Measurements from ENCODE around the gene BAZ1B. TPM values are rescaled to one million over a fixed set of nuclear protein-coding genes. Genes with fewer than 3 reads are reported as not detected.
A peak's percentile ranks its signal among the peaks of the same experiment; 100 is the strongest.

The BAZ1B gene
- total RNA-seq, 1 experiment from 2014 or later, result 127 TPM

DNA sequence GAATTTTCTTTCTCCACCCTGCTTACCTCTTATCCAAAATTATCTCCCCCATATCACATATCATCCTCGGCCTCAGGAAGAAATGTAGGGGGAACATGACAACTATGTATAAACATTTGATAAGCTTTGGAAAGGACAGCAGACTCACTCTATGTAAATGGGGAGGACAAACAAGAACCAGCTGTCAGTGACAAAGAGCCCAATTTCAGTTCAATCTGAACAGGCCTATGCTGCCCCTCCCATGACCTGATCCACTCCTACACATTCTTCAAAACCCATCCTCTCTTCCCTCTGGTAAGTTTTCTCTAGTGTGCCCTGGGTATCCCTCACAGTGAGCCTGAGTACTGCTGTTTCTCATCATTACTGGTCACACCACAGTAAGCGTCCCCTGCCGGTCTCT is 67.7 kb downstream of the BAZ1B start:
- BruUV-seq (replicated peaks), result no TSS peak
- ChIA-PET POLR2A (ENCODE audit: low non-redundant PET) (no interaction called here), CTCF (no interaction called here)
- Histone ChIP-seq H3K9me3 (ENCODE audit: low read depth, low read length, poor library complexity, severe bottlenecking) (no peaks in the 10 kb centered on the region), H3K4me3 (ENCODE audit: low read depth, low read length, poor library complexity, severe bottlenecking) (no peak overlapping the region), H3K27ac (ENCODE audit: low read depth, low read length, poor library complexity, severe bottlenecking) (no peak overlapping the region), H3K4me1 (ENCODE audit: insufficient read depth, low read length, poor library complexity, severe bottlenecking) (no peaks in the 10 kb centered on the region), H3K36me3 (ENCODE audit: insufficient read depth, low read length, poor library complexity, severe bottlenecking) (peaks cover 77% of the 10 kb centered on the region), H3K27me3 (replicated peaks; ENCODE audit: insufficient read depth, low read depth, low read length, poor library complexity) (no peaks in the 10 kb centered on the region)
- TF ChIP-seq EZH2 (IDR thresholded peaks at IDR 0.05; ENCODE audit: borderline replicate concordance, low read depth, low read length, poor library complexity, severe bottlenecking), result no peak
- TF ChIP-seq, protein P1, sequence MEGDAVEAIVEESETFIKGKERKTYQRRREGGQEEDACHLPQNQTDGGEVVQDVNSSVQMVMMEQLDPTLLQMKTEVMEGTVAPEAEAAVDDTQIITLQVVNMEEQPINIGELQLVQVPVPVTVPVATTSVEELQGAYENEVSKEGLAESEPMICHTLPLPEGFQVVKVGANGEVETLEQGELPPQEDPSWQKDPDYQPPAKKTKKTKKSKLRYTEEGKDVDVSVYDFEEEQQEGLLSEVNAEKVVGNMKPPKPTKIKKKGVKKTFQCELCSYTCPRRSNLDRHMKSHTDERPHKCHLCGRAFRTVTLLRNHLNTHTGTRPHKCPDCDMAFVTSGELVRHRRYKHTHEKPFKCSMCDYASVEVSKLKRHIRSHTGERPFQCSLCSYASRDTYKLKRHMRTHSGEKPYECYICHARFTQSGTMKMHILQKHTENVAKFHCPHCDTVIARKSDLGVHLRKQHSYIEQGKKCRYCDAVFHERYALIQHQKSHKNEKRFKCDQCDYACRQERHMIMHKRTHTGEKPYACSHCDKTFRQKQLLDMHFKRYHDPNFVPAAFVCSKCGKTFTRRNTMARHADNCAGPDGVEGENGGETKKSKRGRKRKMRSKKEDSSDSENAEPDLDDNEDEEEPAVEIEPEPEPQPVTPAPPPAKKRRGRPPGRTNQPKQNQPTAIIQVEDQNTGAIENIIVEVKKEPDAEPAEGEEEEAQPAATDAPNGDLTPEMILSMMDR (conservative IDR thresholded peaks at IDR 0.05; ENCODE audit: low read depth, low read length), result no peak
- intact Hi-C loops (cut with micrococcal nuclease; ENCODE audit: unreplicated experiment), result loop anchor here (5.0 to 10.0 kb wide), 4 partner anchors 60 to 280 kb away; partner anchors contain the start of gene ABHD11
- no peak for DNase-seq (ENCODE audit: low spot score)

DNA sequence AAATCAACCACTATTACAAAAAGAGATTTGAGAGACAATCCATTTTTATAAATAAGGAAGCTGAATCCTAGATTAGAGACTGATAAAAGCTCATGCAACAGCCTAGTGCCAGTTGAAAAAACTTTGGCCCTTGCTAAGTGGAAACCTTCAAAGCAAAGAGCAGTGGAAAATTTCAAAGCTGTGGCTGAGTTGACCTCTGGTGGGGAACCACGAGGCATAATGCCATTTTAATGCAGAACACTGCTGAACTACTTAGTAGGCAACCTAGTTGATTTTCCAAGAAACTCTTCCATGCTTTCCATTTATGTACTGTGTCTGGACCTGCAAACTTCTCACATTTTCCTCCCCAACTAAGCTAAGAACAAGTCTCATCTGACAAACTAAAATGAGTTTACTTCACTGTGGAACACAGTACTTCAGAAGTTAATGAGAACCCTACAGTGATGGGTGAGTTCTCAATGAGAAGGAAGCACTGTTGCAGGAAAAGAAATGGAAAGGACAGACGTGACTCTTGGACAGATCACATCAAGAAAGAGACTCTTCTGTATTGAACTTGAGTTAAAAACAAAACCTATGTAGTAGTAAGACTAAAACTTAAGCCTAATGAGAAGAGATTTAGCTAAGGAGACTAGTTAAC is 69.0 kb downstream of the BAZ1B start:
- TF ChIP-seq EZH2 (IDR thresholded peaks at IDR 0.05; ENCODE audit: borderline replicate concordance, low read depth, low read length, poor library complexity, severe bottlenecking), result no peak
- TF ChIP-seq, protein P1 (conservative IDR thresholded peaks at IDR 0.05; ENCODE audit: low read depth, low read length), result no peak
- POLR2A ChIA-PET (ENCODE audit: low non-redundant PET), result no interaction called here

DNA sequence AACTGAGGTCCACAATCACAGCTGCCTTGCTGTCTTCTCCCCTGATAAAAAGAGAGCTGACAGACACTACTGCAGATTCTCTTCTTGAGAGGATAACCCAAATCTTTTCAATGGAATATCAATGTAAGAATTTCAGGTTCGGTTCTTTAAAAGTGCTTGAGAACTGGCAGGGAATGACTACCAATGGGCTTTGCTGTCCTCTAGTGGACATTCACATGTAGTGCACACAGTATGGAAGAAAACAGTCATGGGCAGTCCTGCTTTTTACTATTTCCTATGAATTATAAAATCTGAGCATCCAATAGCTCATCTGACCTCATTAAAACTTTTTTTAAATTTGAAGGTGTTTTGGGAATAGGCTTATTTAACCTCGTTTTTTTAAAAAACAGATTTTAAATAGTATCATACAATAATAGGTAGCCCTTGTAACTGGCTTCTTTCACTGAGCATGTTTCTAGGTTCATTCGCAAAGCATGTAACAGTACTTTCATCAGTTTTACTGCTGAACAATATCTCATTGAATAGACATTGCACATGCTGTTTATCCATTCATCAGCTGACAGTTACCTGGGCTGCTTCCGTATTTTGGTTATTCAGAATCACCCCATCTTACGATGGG is 70.2 kb downstream of the BAZ1B start:
- CTCF ChIA-PET, result interaction anchor here (0.6 to 1.0 kb wide), 4 partner anchors 22 to 388 kb away, joined by 3 to 11 read pairs (median 5); no protein-coding TSS in a partner anchor
- DNase-seq (ENCODE audit: low spot score), result peak; percentile 68
- no TSS peak for BruUV-seq (replicated peaks)

More for the DNA sequence above, 69.0 kb downstream of the BAZ1B start:
- H3K27ac ChIP-seq (ENCODE audit: low read depth, low read length, poor library complexity, severe bottlenecking), result no peak overlapping the region
- DNase-seq (ENCODE audit: low spot score), result no peak
- H3K9me3 ChIP-seq (ENCODE audit: low read depth, low read length, poor library complexity, severe bottlenecking), result no peaks in the 10 kb centered on the region
- no peak overlapping the region for H3K4me3 ChIP-seq (ENCODE audit: low read depth, low read length, poor library complexity, severe bottlenecking)
- intact Hi-C loops (cut with micrococcal nuclease; ENCODE audit: unreplicated experiment), result loop anchor here (5.0 to 10.0 kb wide), 4 partner anchors 62 to 282 kb away; partner anchors contain the start of gene ABHD11
- no peaks in the 10 kb centered on the region for H3K4me1 ChIP-seq (ENCODE audit: insufficient read depth, low read length, poor library complexity, severe bottlenecking)
- H3K27me3 ChIP-seq (replicated peaks; ENCODE audit: insufficient read depth, low read depth, low read length, poor library complexity), result no peaks in the 10 kb centered on the region
- H3K36me3 ChIP-seq (ENCODE audit: insufficient read depth, low read length, poor library complexity, severe bottlenecking), result peaks cover 77% of the 10 kb centered on the region
- CTCF ChIA-PET, result no interaction called here
- BruUV-seq (replicated peaks), result no TSS peak

More for the DNA sequence above, 70.2 kb downstream of the BAZ1B start:
- Histone ChIP-seq H3K4me1 (ENCODE audit: insufficient read depth, low read length, poor library complexity, severe bottlenecking) (no peaks in the 10 kb centered on the region), H3K9me3 (ENCODE audit: low read depth, low read length, poor library complexity, severe bottlenecking) (no peaks in the 10 kb centered on the region), H3K36me3 (ENCODE audit: insufficient read depth, low read length, poor library complexity, severe bottlenecking) (peaks cover 76% of the 10 kb centered on the region), H3K4me3 (ENCODE audit: low read depth, low read length, poor library complexity, severe bottlenecking) (no peak overlapping the region), H3K27ac (ENCODE audit: low read depth, low read length, poor library complexity, severe bottlenecking) (no peak overlapping the region), H3K27me3 (replicated peaks; ENCODE audit: insufficient read depth, low read depth, low read length, poor library complexity) (no peaks in the 10 kb centered on the region)
- POLR2A ChIA-PET (ENCODE audit: low non-redundant PET), result no interaction called here
- TF ChIP-seq, protein P1 (conservative IDR thresholded peaks at IDR 0.05; ENCODE audit: low read depth, low read length), result peak; percentile 95
- no peak for TF ChIP-seq EZH2 (IDR thresholded peaks at IDR 0.05; ENCODE audit: borderline replicate concordance, low read depth, low read length, poor library complexity, severe bottlenecking)
- intact Hi-C loops (cut with micrococcal nuclease; ENCODE audit: unreplicated experiment), result loop anchor here (5.0 to 10.0 kb wide), 4 partner anchors 63 to 283 kb away; partner anchors contain the start of gene ABHD11

Measured in A673 (cell line).